ENCODE measurements around the gene ZNF175.

DNA sequence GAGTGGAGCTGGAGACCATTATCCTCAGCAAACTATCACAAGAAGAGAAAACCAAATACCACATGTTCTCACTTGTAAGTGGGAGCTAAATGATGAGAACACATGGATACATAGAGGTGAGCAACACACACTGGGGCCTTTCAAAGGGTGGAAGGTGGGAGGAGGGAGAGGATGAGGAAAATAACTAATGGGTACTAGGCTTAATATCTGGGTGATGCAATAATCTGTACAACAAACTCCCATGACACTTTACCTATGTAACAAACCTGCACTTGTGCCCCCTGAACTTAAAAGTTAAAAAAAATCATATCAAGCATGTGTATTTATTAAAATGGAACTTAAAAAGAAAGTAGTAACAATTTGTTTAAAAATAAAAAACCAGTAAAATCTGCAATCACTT, 70.6 kb downstream of the ZNF175 start:
- TF ChIP-seq POLR2AphosphoS5 (IDR thresholded peaks at IDR 0.05): no peak
- TF ChIP-seq, protein P1, sequence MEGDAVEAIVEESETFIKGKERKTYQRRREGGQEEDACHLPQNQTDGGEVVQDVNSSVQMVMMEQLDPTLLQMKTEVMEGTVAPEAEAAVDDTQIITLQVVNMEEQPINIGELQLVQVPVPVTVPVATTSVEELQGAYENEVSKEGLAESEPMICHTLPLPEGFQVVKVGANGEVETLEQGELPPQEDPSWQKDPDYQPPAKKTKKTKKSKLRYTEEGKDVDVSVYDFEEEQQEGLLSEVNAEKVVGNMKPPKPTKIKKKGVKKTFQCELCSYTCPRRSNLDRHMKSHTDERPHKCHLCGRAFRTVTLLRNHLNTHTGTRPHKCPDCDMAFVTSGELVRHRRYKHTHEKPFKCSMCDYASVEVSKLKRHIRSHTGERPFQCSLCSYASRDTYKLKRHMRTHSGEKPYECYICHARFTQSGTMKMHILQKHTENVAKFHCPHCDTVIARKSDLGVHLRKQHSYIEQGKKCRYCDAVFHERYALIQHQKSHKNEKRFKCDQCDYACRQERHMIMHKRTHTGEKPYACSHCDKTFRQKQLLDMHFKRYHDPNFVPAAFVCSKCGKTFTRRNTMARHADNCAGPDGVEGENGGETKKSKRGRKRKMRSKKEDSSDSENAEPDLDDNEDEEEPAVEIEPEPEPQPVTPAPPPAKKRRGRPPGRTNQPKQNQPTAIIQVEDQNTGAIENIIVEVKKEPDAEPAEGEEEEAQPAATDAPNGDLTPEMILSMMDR (IDR thresholded peaks at IDR 0.05): no peak
- no peak for TF ChIP-seq POLR2A (IDR thresholded peaks at IDR 0.05)

Measured in prostate gland (tissue), 2 donors.